ENCODE data around the gene TMEM271. TPM values are rescaled to one million over a fixed set of nuclear protein-coding genes. Genes with fewer than 3 reads are reported as not detected.

The TMEM271 gene
- total RNA-seq, 1 donor from 2014 or later: not detected

DNA sequence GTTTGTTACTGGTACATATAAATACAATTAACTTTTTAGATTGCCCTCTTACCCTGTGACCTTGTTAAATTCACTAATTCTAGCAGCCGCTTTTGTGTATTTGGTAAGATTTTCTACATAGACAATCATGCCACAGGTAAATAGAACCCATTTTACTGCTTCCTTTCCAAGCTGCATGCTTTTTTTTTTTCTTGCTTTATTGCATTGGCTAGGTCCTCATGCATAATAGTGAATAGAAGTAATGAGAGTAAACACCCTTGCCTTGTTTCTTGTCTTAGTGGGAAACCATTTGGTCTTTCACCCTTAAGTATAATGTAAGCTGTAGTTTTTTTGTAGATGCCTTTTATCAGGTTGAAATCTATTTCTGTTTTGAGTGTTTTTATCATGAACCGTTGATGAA is 7.7 kb upstream of the TMEM271 start:
- ATAC-seq (no peak), DNase-seq (no peak)
- intact Hi-C loops (cut with micrococcal nuclease): no loop called here

DNA sequence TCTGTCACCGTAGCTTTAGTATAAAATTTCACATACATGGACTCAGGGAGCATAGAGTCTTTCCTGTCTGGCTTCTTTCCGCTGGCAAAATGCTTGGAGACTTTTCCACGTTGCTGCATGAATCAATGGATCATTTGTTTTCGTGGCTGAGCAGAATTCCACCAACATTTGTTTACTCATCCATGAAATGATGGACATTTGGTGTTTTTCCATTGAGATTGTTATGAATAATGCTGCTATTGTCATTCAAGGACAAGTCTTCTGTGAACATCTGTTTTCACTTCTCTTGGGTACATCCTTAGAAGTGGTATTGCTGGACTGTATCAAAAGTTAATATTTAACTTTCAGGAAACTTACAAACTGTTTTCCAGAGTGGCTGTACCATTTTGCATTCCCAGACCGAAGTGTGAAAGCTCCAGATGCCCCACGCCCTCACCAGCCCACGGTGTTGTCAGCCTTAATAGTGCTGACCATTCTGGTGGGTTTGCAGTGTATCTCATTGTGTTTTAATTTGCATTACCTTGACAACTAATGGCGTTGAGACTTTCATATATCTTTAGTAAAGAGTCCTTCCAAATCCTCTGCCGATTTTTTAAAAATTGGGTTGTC is 5.8 kb upstream of the TMEM271 start:
- intact Hi-C loops (cut with micrococcal nuclease): no loop called here
- DNase-seq (no peak), ATAC-seq (no peak)

DNA sequence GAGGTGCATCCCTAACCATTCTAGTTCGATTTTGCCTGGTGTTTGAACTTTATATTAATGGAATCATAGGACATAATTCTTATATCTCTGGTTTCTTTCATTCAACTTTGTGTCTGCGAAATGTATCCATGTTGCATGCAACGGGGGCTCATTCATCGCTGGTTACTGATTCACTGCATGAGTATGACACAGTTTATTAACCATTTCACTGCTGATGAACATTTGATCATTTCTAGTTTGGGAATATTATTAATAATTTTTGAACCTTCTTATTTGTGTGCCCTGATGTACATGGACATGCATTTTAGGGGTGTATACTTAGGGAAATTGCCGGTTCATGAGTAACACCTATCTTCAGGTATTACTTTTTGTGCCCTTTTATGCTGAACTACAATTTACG is 5.1 kb upstream of the TMEM271 start:
- DNase-seq: no peak
- ATAC-seq: no peak
- intact Hi-C loops (cut with micrococcal nuclease): no loop called here

DNA sequence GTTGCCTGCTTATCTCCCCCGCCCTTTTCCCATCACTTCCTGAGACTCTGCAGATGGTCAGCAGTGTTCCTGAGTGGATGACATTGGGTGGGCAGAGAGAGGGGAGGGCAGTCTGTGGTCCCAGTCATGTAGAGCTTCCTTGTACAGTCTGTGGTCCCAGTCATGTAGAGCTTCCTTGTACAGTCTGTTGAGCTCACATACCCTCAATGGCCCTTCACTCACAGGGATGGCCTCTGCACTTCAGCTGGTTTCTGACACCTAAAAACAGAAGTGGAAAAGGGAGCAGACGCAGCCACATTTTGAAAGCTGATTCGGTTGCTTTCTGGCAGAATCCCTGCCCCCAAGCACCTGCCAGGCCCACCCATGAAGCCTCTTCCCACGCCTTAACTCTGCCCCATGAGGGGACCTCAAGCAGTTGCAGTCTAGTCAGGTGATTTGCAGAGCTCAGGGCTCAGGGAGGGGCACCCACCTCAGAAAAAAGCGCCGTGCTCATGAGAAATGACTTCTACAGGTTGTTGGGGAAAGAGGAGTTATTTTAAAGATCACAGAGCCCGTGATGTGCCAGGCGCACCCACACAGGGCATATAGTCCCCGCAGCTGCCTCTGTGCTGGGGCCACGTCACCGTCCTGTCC is 3.6 kb upstream of the TMEM271 start:
- intact Hi-C loops (cut with micrococcal nuclease): no loop called here
- DNase-seq (no peak), ATAC-seq (no peak)

DNA sequence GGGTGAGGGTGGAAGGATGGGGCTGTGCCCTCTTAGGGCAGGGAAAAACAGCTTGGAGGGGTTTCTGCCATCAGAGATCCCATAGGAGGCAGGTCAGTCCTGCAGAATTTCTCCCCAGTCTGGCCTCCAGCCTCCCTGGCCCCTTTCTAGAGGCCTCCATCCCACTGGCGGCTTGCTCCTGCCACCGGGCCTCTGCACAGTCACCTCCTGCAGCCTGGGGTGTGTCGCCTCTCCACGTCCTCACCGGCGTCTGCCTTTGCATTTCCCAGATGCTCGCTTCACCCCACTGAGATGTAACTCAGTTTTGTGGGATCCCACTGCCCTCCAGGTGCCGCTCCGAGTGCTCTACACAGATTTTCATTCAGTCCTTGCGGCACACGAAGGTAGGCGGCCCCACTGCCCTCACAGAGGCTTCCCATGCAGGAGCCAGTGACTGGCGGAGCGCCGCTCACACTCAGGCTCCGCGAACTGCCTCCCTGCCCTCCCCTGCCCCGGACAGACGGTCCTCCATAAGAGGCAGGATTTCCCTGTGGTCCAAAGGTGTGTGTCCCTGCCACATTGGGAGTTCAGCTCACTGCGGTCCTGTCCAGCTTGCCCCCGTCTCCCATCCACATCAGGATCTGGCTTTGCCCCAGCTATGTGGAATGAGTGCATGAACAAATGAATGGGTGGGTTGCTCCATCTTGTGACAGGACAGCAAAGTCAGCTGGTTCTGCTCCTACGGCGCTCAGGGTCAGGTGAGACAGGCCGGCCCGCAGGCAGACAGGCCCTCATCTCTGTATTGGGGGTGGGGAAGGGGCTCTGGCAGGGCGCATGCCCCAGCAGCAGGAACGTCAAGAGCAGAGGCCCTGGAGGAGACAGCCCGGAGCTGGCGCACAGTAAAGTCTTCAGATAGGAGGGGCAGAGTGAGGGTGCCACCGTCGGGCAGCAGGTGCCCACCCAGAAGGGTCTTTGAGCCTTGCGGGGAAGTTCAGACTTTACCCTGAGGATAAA is 2.7 kb upstream of the TMEM271 start:
- intact Hi-C loops (cut with micrococcal nuclease): no loop called here
- ATAC-seq (no peak), DNase-seq (no peak)

- intact Hi-C loops (cut with micrococcal nuclease): no loop called here
- ATAC-seq (no peak), DNase-seq (no peak)
These were observed 1.7 kb upstream of the TMEM271 start for GRCh38 chr4:577499-578450.

DNA sequence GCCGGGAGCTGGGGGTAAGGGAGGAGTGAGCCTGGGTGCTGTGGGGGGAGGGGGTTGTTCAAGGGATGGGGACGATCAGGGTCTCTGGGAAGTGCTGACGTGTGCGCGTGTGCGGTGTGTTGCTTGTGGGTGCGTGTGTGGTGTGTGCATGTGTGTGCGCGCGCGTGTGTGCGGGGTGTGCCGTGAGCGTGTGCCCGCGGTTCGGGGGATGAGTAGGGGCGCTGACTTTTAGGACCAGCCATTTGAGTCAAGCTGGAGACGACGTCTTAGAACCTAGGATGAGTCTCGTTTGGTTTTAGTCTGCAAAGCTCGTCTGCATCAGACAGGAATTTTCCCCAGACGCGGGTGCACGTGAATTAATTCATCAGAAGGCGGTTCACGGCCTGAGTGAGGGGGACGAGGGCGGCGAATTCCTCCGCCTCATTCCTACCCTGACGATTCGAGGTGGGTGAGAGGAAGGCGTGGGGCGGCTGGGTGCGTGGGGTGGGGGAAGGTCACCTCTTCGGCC is 950 bp upstream of the TMEM271 start:
- ATAC-seq (no peak), DNase-seq (no peak)
- intact Hi-C loops (cut with micrococcal nuclease): no loop called here

- DNase-seq (peak; percentile 57), ATAC-seq (peak; percentile 52)
- intact Hi-C loops (cut with micrococcal nuclease): no loop called here
These were observed 584 bp downstream of the TMEM271 start for GRCh38 chr4:575281-576141.

GRCh38 chr4:574346-575161 is 1.5 kb downstream of the TMEM271 start:
- ATAC-seq: no peak
- intact Hi-C loops (cut with micrococcal nuclease): no loop called here
- DNase-seq: no peak

GRCh38 chr4:573122-573892 is 2.8 kb downstream of the TMEM271 start:
- ATAC-seq (no peak), DNase-seq (no peak)
- intact Hi-C loops (cut with micrococcal nuclease): no loop called here

- DNase-seq: no peak
- intact Hi-C loops (cut with micrococcal nuclease): no loop called here
These were observed 3.5 kb downstream of the TMEM271 start for GRCh38 chr4:572594-572993.

DNA sequence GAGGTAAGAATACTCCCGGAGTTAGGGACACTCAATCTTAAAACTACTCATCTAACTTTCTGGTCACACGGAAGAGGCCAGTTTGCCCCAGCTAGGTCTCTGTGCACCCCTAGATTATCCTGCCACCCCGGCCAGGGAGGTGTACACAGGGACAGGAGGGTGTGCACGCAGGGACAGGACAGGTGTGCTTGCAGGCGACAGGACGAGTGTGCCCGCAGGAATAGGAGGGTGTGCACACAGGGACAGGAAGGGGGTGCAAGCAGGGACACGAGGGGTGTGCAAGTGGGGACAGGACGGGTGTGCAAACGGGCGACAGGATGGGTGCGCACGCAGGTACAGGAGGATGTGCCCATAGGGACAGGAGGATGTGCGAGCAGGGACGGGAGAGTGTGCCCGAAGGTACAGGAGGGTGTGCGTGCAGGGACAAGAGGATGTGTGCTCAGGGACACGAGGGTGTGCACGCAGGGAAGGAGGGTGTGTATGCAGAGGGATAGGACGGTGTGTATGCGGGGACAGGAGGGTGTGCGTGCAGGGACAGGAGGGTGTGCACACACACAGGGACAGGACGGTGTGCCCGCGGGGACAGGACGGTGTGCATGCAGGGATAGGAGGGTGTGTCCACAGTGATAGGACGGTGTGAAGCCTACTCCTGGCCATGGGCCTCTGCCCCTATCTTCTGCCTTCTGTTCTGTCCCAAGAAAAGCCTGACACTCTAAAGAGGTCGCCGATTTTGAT is 4.1 kb downstream of the TMEM271 start:
- intact Hi-C loops (cut with micrococcal nuclease): no loop called here
- no peak for DNase-seq
- ATAC-seq: no peak

More at GRCh38 chr4:572594-572993, 3.5 kb downstream of the TMEM271 start:
- ATAC-seq: no peak

GRCh38 chr4:570754-571153 is 5.3 kb downstream of the TMEM271 start:
- no peak for ATAC-seq
- no peak for DNase-seq
- intact Hi-C loops (cut with micrococcal nuclease): no loop called here

GRCh38 chr4:569958-570667 is 6.0 kb downstream of the TMEM271 start:
- ATAC-seq: no peak
- no peak for DNase-seq
- intact Hi-C loops (cut with micrococcal nuclease): no loop called here

GRCh38 chr4:568962-569361 is 7.1 kb downstream of the TMEM271 start:
- no peak for DNase-seq
- intact Hi-C loops (cut with micrococcal nuclease): no loop called here
- ATAC-seq: no peak

Measured in left ventricle myocardium superior (tissue), 1 donor.